Calu3 (cell line): ENCODE data around the gene ASPRV1. TPM values are rescaled to one million over a fixed set of nuclear protein-coding genes. Genes with fewer than 3 reads are reported as not detected.
A peak's percentile ranks its signal among the peaks of the same experiment; 100 is the strongest.

ENCODE experiments used
- BruUV-seq: library from RNA; stranded (reverse); fragments of 400-500 nt; replicated peaks from 2 replicates; lab custom pipeline; 2021; lab: Mats Ljungman, UMichigan
- CTCF ChIA-PET: fragments of 300-600 bp; sonication (Branson Sonifier 250); formaldehyde crosslinking; loops from one replicate; lab custom pipeline; 2022; ENCODE audit warnings: antibody characterized with exemption; lab: Charles Lee
- DNase-seq: peaks from one replicate; pipeline ENCODE4 v3.0.0; 2022
- H3K27ac Mint-ChIP-seq: one replicate; pipeline ENCODE4 v1.8.0; 2022; ENCODE audit warnings: mixed read lengths; ENCODE audit not compliant: unreplicated experiment
- H3K27me3 Mint-ChIP-seq: one replicate; pipeline ENCODE4 v1.8.0; 2022; ENCODE audit warnings: mixed read lengths; ENCODE audit not compliant: unreplicated experiment
- H3K36me3 Mint-ChIP-seq: one replicate; pipeline ENCODE4 v1.8.0; 2022; ENCODE audit warnings: mild to moderate bottlenecking, moderate library complexity, mixed read lengths; ENCODE audit not compliant: insufficient read depth, unreplicated experiment
- H3K4me1 Mint-ChIP-seq: one replicate; pipeline ENCODE4 v1.8.0; 2022; ENCODE audit warnings: mild to moderate bottlenecking, low read depth, mixed read lengths; ENCODE audit not compliant: unreplicated experiment
- H3K4me3 Mint-ChIP-seq: one replicate; pipeline ENCODE4 v1.8.0; 2022; ENCODE audit warnings: mild to moderate bottlenecking, low read depth, moderate library complexity, mixed read lengths; ENCODE audit not compliant: unreplicated experiment
- H3K9me3 Mint-ChIP-seq: one replicate; pipeline ENCODE4 v1.8.0; 2022; ENCODE audit warnings: low read depth, mixed read lengths; ENCODE audit not compliant: unreplicated experiment
- intact Hi-C: fragments of 100-400 bp; cut with micrococcal nuclease; formaldehyde crosslinking; loops from one replicate; pipeline ENCODE4 v1.10.0; 2022; ENCODE audit not compliant: unreplicated experiment
- total RNA-seq: library from RNA; stranded (reverse); gene quantifications from 2 replicates; pipeline ENCODE4 v1.2.3, GENCODE V29; 2022
- TF ChIP-seq, protein P1 (sequence below): fragments of 200-600 bp; IDR thresholded peaks from one replicate; pipeline ENCODE4 v1.8.0; 2022; ENCODE audit warnings: antibody characterized with exemption; ENCODE audit not compliant: unreplicated experiment

Gene ASPRV1
- total RNA-seq, 1 experiment from 2014 or later, result 0.17 TPM

DNA sequence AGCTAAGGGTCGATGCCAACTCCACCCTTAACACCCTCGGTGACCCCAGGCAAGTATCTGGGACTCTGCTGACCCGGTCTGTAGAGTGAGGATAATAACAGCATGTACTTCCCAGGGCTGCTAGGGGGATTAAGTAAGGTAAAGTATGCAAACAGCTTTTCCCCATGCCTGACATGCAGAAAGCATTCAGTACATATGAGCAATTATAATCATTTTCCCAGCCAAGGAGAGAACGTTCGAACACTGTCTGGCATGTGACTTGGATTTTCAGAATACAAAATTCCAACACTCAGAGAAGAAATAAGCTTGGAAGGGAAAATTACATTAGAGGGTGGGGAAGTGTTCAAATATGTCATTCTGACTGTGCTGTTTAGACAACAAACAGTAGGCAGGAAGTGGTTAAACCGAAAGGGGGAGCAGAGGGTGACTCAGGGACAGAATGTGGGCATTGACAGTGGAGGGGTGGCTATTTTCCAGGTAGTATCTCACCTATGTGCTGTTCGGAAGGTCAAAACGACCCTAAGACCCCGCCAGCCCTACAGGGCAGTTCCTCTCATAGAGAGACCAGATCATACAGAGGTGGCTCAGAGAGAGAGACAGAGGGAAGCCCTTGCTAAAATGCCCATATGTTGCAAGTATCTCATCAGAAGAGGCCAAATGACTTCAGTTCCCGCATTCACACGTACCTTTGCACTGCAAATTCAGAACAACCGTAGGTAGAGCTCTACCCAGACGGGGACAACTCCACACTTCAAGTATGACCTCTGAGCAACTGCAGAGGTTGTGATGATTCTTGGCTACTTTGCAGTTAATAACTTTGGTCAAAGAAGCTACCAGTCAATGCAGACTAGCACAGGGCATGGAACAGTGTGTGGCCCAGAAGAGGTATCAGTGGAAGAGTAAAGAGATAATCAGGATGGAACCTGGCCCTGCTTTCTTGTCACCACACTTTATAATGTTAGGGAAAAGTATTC, 14.8 kb downstream of the ASPRV1 start:
- CTCF ChIA-PET, result interaction anchor here (0.5 to 1.0 kb wide), 2 partner anchors 32 to 119 kb away, joined by 3 read pairs; no protein-coding TSS in a partner anchor
- no peaks in the 10 kb centered on the region for H3K9me3 Mint-ChIP-seq
- H3K36me3 Mint-ChIP-seq, result peaks cover 10% of the 10 kb centered on the region
- peaks cover 28% of the 10 kb centered on the region for H3K4me1 Mint-ChIP-seq
- intact Hi-C loops, result no loop called here
- peak overlapping the region; percentile 33 for H3K27ac Mint-ChIP-seq
- peak overlapping the region; percentile 17 for H3K4me3 Mint-ChIP-seq
- no peaks in the 10 kb centered on the region for H3K27me3 Mint-ChIP-seq
- TF ChIP-seq, protein P1, sequence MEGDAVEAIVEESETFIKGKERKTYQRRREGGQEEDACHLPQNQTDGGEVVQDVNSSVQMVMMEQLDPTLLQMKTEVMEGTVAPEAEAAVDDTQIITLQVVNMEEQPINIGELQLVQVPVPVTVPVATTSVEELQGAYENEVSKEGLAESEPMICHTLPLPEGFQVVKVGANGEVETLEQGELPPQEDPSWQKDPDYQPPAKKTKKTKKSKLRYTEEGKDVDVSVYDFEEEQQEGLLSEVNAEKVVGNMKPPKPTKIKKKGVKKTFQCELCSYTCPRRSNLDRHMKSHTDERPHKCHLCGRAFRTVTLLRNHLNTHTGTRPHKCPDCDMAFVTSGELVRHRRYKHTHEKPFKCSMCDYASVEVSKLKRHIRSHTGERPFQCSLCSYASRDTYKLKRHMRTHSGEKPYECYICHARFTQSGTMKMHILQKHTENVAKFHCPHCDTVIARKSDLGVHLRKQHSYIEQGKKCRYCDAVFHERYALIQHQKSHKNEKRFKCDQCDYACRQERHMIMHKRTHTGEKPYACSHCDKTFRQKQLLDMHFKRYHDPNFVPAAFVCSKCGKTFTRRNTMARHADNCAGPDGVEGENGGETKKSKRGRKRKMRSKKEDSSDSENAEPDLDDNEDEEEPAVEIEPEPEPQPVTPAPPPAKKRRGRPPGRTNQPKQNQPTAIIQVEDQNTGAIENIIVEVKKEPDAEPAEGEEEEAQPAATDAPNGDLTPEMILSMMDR, result no peak
- BruUV-seq, result no TSS peak
- peak; percentile 46 for DNase-seq

DNA sequence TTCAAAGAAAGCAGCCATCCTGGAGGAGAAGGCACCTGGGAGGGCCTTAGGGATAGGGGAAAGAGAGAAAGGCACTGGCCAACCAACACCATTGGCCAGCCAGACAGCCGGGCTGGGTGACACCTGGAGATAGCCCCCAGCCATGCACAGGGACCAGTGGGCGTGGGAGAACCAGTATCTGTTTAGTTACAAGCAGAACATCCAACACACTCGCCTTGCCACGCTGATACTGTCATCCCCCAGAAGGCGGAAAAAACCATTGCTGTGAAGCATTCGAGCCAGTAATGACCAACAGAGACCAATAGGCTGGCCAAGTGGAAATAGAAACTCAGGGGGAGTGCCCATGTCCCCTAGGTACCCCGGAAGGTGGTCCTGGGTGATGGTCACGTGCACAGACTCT, 15.5 kb downstream of the ASPRV1 start:
- intact Hi-C loops, result no loop called here
- Mint-ChIP-seq H3K27ac (peak overlapping the region; percentile 33), H3K36me3 (peaks cover 10% of the 10 kb centered on the region), H3K4me3 (peak overlapping the region; percentile 17), H3K4me1 (peaks cover 28% of the 10 kb centered on the region), H3K9me3 (no peaks in the 10 kb centered on the region), H3K27me3 (no peaks in the 10 kb centered on the region)
- no TSS peak for BruUV-seq
- CTCF ChIA-PET, result interaction anchor here (0.5 to 1.0 kb wide), 2 partner anchors 32 to 120 kb away, joined by 3 read pairs; no protein-coding TSS in a partner anchor
- no peak for DNase-seq
- TF ChIP-seq, protein P1, result no peak

DNA sequence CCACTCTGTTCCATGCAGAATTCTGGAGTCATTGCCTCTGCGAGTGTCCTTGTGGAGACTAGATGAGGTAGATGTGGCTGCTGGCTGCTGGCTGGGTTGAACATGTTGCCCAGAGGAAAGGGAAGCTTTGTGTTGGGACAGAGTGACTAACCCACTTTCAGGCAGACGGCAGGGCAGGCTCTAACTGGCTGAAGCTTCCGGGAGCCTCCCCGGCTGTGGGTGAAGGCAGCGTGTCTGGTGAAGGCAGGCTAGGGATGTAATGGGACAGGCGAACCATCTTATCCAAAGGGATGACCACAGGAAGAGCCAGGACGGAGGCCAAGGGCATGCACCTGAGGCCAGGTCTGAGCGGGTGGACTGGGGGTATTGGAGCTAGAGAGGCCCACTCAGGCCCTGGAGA, 16.0 kb downstream of the ASPRV1 start:
- TF ChIP-seq, protein P1, result no peak
- Mint-ChIP-seq H3K9me3 (no peaks in the 10 kb centered on the region), H3K27me3 (no peaks in the 10 kb centered on the region), H3K36me3 (peaks cover 10% of the 10 kb centered on the region), H3K27ac (no peak overlapping the region), H3K4me1 (peaks cover 28% of the 10 kb centered on the region), H3K4me3 (no peak overlapping the region)
- intact Hi-C loops, result no loop called here
- DNase-seq, result no peak
- BruUV-seq, result no TSS peak
- CTCF ChIA-PET, result no interaction called here

DNA sequence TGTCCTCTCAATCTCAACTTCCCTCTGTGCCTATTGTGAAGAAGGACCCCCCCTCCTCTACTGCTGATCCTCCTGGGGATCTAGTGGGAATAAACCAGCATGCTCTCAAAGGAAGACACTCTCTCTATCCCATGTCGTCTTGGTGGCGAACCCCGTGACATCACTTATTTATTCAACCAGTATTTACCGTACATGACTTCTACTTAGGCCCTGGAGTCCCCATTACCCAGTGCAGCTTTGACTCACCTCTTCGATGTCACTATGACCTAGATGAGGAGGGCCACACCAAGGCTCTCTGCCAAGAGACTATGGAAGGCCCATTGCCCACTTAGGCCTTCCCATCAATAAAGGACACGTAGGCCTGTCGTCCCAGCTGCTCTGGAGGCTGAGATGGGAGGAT, 16.7 kb downstream of the ASPRV1 start:
- intact Hi-C loops, result no loop called here
- TF ChIP-seq, protein P1, result no peak
- H3K27me3 Mint-ChIP-seq, result no peaks in the 10 kb centered on the region
- H3K4me1 Mint-ChIP-seq, result peaks cover 28% of the 10 kb centered on the region
- no peaks in the 10 kb centered on the region for H3K9me3 Mint-ChIP-seq
- no peak overlapping the region for H3K27ac Mint-ChIP-seq
- H3K4me3 Mint-ChIP-seq, result no peak overlapping the region
- BruUV-seq, result no TSS peak
- no peak for DNase-seq
- CTCF ChIA-PET, result no interaction called here
- H3K36me3 Mint-ChIP-seq, result peaks cover 14% of the 10 kb centered on the region
